ENCODE data around the gene GPBAR1.
A peak's percentile ranks its signal among the peaks of the same experiment; 100 is the strongest.

Gene GPBAR1

DNA sequence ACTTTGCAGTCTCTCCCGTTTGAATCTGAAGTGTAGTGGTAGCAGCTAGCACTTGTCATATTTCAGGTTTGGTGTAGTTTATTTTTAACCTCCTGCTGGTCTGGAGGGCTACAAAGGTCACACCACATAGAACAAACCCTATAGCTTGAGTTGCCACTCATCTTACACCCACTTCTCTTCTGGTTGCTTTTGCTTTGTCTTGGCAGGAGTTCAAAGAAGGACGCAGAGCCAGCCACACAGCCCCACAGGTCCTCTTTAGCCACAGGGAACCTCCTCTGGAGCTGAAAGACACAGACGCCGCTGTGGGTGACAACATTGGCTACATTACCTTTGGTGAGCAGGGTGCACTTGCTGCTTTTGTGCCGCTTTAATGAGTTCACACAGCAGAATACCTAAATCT lies 15.6 kb upstream of the GPBAR1 start:
- DNase-seq, result no peak

GRCh38 chr2:218249691-218250090 lies 11.1 kb upstream of the GPBAR1 start:
- no peak for DNase-seq

DNA sequence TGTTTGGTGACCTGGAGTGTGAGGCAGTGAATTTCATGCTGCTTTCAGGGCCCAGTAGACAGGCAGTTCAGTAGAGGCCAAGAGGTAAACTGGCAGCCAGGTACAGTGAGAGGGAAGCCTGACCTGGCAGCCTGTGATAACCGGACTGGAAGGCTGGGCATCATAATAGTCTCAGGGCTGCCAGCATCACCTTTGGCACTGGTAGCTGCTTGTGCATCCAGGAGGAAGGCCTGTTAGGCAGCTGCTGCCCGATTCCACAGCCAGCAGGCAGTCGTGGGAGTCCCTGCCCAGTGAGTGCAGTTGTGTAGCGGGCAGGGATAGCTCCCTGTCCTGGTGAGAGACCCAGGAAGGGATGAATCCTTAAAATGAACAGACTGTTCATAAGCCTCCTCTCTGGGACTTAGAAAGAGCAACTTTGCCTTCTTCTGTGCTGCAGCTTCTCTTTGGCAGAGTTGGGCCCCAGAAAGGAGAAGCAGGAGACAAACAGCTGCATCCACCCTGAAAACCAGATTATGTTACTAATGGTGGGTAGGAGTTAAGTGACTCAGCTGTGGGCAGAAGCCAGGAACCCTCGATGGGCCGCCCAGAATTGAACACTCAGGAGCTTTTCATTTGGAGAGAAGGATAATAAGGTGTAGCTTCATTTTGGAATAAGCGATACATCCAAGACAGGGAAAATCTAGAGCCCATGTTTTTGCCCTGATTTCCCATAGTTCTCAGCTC lies 8.1 kb upstream of the GPBAR1 start:
- DNase-seq, result no peak

DNA sequence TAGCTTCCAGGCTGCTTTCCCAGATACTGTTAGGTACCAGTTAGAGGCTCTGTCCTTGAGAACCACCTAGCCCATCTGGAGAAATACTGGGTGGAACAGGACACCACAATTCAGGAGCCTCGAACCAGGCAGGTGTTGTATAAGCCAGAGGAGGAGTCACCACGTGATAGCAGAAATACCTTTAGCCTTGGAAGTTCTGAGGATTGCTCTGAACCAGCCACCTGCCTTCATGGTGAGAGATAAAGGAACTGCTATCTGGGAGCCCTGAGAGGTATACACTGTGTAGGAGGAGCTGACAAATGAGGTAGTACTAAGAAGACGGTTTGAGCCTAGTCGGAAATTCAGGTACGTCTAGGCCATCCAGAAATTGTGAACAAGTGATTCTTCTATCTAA lies 7.6 kb upstream of the GPBAR1 start:
- DNase-seq, result no peak

DNA sequence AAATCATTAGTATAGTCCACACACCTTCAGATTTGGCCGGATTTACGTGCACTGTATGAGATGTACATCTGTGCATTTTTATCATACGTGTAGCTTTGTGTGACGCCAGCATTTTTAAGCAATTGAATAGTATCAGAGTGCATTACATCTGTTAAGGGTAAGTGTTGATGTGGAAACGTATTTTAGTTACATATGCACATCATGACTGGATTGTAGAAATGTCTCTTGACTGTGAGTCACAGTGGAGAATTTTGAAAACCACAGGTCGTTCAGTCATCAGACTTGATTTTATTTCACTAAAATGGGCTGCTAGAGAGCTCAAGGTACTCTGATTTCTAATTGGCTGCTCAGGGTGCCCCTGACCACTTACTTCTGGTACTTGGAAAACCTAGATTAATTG lies 5.4 kb upstream of the GPBAR1 start:
- no peak for DNase-seq

DNA sequence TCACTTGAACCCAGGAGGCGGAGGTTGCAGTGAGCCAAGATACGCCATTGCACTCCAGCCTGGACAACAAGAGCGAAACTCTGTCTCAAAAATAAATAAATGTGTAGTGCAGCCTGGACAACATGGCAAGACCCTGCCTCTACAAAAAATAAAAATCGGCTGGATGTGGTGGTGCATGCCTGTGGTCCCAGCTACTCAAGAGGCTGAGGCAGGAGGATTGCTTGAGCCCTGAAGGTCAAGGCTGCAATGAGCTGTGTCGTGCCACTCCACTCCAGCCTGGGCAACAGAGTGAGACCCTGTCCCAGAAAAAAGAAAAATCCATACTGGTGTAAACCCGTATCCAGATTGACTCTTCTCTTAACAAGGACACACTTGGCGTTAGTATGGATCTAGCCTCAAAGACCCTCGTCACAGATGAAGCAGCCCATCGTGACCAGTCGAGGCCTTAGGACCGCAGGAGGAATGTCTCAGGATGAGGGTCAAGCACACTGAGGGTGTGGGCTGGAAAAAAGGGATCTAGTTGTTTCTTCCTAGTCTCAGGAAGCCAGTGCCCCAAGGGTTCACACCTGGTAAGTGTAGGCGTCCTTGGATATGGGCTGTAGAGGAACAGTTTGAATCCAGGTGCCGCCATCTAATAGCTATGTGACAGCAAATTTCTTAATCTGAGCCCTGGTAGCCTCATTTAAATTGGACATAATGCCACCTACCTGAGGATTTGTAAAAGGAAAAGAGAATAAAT lies 4.0 kb upstream of the GPBAR1 start:
- DNase-seq, result no peak

- DNase-seq, result no peak
Measured at GRCh38 chr2:218257390-218257981, 3.3 kb upstream of the GPBAR1 start.

DNA sequence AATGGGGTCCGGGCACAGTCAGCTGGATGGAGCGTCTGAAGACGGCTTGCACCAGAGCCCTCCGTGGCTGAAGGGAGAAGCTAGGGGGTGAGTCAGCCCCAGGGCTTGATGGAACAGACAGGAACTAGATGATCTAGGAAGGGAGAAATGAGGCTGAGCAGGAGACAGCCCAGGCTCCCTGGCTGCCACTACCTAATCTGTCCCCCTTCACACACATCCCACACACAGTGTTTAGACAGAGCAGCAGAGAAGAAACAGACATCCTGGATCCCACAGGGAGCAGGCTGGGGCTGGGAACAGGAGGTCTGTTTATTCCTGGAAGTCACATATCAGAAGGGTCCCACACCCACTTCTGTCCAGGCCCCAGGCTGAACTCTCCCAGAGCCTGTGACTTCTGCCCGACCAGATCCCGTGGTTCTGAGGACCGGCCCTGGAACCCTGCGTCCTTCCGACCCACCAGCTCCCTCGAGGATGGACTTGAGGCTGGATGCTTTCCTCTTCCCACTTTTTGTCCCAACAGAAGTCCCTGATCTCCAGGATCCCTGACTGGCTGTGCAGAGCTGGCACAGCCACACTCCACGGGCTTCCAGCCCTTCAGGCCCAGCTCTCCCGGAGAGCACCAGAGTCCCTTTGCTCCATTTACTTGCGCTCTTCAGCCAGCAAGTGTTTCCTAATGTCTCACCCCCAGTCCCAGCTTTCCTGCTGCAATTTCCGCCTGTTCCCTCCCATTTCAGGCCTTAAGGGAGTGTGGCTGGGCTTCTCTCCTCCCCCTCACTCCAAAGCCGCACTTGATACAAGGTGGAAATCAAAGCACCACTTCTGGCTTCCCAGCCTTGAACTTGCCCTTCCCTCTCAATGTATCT lies 1.5 kb upstream of the GPBAR1 start:
- DNase-seq, result no peak

GRCh38 chr2:218260166-218260565 lies 649 bp upstream of the GPBAR1 start:
- no peak for DNase-seq

DNA sequence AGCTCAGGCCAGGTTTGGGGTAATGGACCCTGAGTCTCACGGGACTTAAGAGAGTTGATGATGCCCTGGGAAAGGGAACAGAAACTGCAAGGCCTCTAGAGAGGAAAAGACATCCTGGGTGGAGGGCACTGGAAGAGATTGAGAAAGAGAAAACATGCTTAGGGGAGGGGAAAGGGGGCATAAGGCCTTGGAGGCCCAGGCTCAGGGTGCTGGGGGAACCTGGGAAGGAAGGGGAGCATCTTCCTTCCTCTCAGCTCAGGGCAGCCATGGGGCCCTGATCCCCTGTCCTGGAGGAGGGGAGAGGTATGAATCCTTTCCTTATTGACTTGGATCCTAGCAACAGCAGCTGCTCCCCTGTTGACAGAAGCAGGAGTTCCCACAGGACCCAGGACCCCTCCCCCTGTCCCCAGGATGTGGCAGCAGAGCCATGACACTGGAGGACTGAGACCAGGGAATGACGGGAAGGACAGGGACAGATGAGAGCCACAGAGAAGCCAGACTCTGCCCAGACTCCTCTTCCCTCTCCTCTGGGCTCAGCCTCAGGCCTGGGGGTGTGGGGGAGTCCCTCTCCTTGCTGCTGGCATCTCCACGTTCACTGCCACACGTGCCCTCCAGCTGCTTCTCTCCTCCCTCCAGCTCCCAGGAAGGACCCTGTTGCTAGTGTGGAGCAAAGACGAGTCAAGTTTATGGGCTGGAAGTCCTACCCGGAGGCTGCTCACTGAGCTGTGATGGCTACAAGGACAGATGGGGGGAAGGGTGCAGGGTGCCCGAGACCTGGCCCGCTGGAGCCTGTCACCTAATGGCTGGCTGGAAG lies 815 bp downstream of the GPBAR1 start:
- peak; percentile 55 for DNase-seq

- no peak for DNase-seq
Measured at GRCh38 chr2:218262237-218262600, 1.4 kb downstream of the GPBAR1 start.

GRCh38 chr2:218262631-218263586 lies 2.1 kb downstream of the GPBAR1 start:
- no peak for DNase-seq

GRCh38 chr2:218263817-218264641 lies 3.2 kb downstream of the GPBAR1 start:
- no peak for DNase-seq

DNA sequence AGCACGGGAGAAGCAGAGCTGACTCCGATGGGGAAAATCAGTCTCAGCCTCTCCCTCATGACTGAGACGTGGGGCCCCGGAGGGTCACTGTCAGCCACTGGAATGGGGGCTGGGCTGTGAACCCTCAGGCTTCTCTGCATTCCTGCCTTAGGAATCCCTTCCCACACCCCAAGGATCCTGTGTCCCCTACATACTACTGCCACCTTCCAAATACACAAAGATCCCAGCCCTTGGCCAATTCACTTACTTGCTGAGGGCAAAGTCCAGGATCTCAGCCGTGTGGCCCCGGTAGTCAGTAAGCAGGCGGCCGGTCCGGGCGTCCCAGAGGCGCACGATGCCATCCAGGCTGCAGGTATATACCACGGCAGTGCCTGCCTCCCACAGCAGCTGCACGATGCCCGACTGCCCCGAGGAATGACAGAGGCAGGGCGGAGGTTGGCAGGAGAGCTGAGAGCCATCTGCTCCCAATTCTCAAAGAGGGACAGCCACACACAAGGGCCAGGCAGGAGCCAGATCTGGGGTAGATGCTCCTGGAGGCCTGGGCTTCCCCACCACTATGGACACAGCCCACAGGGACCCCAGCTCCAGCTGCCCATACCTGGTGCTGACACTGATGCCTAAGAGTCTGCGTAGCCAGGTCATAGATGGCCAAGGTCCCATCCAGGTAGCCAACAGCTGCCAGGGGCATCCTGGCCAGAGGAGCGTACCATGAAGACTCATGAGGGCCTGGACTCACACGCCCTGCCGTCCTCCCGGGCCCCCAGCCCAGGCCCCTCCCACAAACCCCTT lies 4.2 kb downstream of the GPBAR1 start:
- no peak for DNase-seq

GRCh38 chr2:218265626-218266025 lies 4.8 kb downstream of the GPBAR1 start:
- no peak for DNase-seq

GRCh38 chr2:218266316-218266979 lies 5.6 kb downstream of the GPBAR1 start:
- no peak for DNase-seq

DNA sequence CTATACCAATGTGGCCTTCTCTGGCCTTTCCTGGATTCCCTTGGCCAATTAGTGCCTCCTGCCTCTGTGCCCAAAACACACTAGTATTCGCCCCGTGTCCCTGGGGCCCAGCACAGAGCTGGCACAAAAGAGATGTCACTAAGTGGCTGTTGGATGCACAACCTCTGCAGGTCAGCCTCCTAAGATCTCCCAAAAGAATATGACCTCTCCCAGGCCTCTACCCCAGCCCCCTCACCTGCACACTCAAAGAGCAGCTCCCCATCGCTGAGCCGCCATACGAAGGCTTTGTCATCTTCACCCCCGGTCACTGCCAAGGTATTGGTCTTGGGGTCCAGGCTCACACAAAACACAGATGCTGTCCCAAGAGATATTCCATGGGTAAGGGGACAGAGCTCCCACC lies 6.4 kb downstream of the GPBAR1 start:
- DNase-seq, result no peak

GRCh38 chr2:218269900-218270720 lies 9.3 kb downstream of the GPBAR1 start, which contains the start of the genes AAMP and PNKD:
TSS of gene AAMP (minus strand) at chr2:218270137. CDS start at chr2:218270086, 51 bp downstream.
TSS of gene PNKD (plus strand) at chr2:218270519. CDS start at chr2:218270536, 17 bp downstream.
- DNase-seq, result peak; percentile 98
